Measurements from ENCODE around the gene IL15.

GRCh38 chr4:141713185-141713584, 76.8 kb downstream of the IL15 start:
- TF ChIP-seq E2F1 (CRISPR knock-in tag; IDR thresholded peaks at IDR 0.05) (no peak), CTCF (IDR thresholded peaks at IDR 0.05) (no peak), E2F4 (CRISPR knock-in tag; IDR thresholded peaks at IDR 0.05; ENCODE audit: borderline replicate concordance, low read depth) (no peak)
